Ascending aorta (tissue), 2 donors: ENCODE results near the gene BAIAP2L1. TPM values are rescaled to one million over a fixed set of nuclear protein-coding genes. Genes with fewer than 3 reads are reported as not detected.

ENCODE experiments used
- DNase-seq, 2 donors: peaks; one replicate each; pipeline ENCODE4 v3.0.0-alpha.2; 2019; ENCODE audit warnings: low spot score in 2 of 2
- H3K27ac ChIP-seq, 2 donors: fragments of 200-600 bp; sonication (generic); one replicate each; pipeline ENCODE4 v1.5.1; 2016 to 2017; ENCODE audit warnings: mild to moderate bottlenecking in 1 of 2
- H3K27me3 ChIP-seq: fragments of 200-600 bp; sonication (generic); one replicate; pipeline ENCODE4 v1.5.1; 2017
- H3K36me3 ChIP-seq, 2 donors: fragments of 200-600 bp; sonication (generic); one replicate each; pipeline ENCODE4 v1.5.1; 2016
- H3K4me1 ChIP-seq, 2 donors: fragments of 200-600 bp; sonication (generic); one replicate each; pipeline ENCODE4 v1.5.1; 2016 to 2017; ENCODE audit warnings: mild to moderate bottlenecking in 1 of 2
- H3K4me3 ChIP-seq, 2 donors: fragments of 200-600 bp; sonication (generic); one replicate each; pipeline ENCODE4 v1.5.1; 2016 to 2017; ENCODE audit warnings: mild to moderate bottlenecking in 1 of 2
- H3K9me3 ChIP-seq, 2 donors: fragments of 200-600 bp; sonication (generic); one replicate each; pipeline ENCODE4 v1.5.1; 2016
- intact Hi-C: fragments of 100-400 bp; cut with DNase I; formaldehyde crosslinking; loops from one replicate; pipeline ENCODE4 v1.15.1; 2023
- total RNA-seq: library from RNA; depleted of rRNA; stranded (reverse); fragments of >200 nt; gene quantifications from one replicate; pipeline ENCODE4 v1.1.0, GENCODE V29; 2016
- TF ChIP-seq, protein P1 (sequence below), 3 experiments: fragments of 200-600 bp in 2 of 3; fragments of 450-650 bp in 1 of 3; sonication (generic) in 2 of 3; IDR thresholded peaks; one replicate each; pipeline ENCODE4 v1.5.1; 2016 to 2019; ENCODE audit warnings: antibody characterized with exemption in 3 of 3, mild to moderate bottlenecking in 1 of 3, moderate library complexity in 1 of 3

The BAIAP2L1 gene
- total RNA-seq, 1 donor from 2014 or later, result 2.8 TPM

DNA sequence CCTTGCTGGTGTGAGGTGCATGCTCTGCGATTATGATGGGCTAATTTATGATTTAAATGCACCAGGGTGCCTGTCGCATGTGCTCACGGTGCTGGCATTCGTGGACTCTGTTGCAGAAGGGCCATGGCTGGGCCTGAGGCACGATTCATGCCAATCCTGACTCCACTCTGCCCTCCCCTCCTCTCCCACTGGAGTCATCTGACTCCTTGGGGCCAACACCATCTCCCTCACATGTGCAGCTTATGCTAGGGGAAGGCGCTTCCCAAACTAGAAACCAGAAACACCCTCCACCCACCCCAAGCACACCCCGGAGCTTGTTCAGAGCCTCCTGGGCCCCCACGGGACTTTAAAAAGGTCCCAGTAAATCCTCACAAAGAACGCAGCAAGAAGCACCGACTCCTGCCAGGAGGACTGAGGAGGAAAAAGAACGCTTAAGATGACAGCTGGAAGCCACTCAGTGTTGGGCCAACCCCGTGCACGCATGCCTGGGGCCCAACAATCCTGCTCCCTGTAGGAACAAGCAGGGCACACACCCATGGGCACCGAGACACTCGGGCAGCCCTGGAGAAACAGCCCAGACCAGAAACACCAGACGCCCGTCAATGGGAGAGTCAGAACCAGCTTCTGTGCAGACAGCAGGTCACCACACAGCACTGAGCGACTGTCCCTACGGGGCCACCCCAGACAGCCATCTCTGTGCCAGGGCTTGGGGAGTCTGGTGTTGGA lies 105.3 kb downstream of the BAIAP2L1 start:
- Histone ChIP-seq H3K27me3 (no peaks in the 10 kb centered on the region), H3K9me3 (peaks cover 0 to 10% of the 10 kb centered on the region in 2 donors), H3K36me3 (peaks cover 43 to 62% of the 10 kb centered on the region in 2 donors), H3K27ac (no peak overlapping the region), H3K4me1 (no peaks in the 10 kb centered on the region), H3K4me3 (no peak overlapping the region)
- no peak for DNase-seq
- intact Hi-C loops, result no loop called here
- TF ChIP-seq, protein P1, sequence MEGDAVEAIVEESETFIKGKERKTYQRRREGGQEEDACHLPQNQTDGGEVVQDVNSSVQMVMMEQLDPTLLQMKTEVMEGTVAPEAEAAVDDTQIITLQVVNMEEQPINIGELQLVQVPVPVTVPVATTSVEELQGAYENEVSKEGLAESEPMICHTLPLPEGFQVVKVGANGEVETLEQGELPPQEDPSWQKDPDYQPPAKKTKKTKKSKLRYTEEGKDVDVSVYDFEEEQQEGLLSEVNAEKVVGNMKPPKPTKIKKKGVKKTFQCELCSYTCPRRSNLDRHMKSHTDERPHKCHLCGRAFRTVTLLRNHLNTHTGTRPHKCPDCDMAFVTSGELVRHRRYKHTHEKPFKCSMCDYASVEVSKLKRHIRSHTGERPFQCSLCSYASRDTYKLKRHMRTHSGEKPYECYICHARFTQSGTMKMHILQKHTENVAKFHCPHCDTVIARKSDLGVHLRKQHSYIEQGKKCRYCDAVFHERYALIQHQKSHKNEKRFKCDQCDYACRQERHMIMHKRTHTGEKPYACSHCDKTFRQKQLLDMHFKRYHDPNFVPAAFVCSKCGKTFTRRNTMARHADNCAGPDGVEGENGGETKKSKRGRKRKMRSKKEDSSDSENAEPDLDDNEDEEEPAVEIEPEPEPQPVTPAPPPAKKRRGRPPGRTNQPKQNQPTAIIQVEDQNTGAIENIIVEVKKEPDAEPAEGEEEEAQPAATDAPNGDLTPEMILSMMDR (IDR thresholded peaks at IDR 0.05), result no peak

DNA sequence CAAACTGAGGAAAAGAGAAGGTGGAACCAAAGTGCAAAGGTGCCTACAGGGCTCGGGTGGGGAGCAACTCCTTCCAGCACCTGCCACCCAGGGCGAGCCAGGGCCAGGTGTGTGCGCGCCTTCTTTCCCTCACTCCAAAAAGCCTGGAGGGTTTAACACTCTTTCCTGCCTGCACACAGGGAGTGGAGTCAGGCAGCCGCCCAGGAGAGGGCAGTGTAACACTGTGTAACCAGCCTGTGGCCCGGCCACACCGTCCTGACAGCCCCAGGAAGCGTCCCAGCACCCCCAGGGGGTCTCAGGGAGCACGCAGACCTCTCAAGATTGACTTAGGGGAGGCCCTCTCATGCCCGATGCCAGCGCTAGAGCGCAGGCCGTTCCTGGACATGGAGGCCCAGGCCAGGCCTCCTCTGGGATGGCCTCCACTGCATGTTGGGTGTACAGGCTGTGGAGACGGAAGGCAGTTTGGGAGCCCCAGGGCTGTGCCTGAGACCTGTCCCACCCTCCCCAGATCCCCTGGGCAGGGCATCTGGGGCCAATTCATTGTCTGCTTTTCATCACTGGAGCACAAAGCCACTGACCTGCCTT lies 106.0 kb downstream of the BAIAP2L1 start:
- peaks cover 43 to 61% of the 10 kb centered on the region in 2 donors for H3K36me3 ChIP-seq
- no peak overlapping the region for H3K4me3 ChIP-seq
- no peak overlapping the region for H3K27ac ChIP-seq
- no peaks in the 10 kb centered on the region for H3K27me3 ChIP-seq
- DNase-seq, result no peak
- intact Hi-C loops, result no loop called here
- no peaks in the 10 kb centered on the region for H3K4me1 ChIP-seq
- TF ChIP-seq, protein P1 (IDR thresholded peaks at IDR 0.05), result peak in 1 of 3 experiments; percentile 31
- peaks cover 0 to 7% of the 10 kb centered on the region in 2 donors for H3K9me3 ChIP-seq

DNA sequence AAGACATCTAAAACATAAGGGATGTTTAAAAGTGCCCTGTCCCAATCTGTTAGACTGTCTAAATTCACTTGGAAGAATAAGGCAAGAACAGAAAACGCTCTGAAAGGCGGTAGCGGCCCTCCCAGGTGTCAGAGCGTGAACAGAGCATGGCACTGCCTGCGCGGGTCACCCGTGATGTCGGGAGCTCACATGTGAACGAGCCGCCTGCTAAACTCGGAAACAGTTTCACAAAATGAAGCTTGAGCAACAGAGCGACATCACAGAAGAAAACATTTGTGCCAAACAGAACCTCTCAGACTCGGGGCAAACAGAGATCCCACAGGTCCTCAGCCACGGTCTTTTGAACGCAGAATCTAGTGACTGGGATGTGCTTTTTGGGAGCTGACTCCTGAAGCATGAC lies 106.6 kb downstream of the BAIAP2L1 start:
- Histone ChIP-seq H3K4me3 (no peak overlapping the region), H3K9me3 (peaks cover 0 to 7% of the 10 kb centered on the region in 2 donors), H3K27ac (no peak overlapping the region), H3K27me3 (no peaks in the 10 kb centered on the region), H3K36me3 (peaks cover 45 to 66% of the 10 kb centered on the region in 2 donors), H3K4me1 (peaks cover 0 to 2% of the 10 kb centered on the region in 2 donors)
- TF ChIP-seq, protein P1 (IDR thresholded peaks at IDR 0.05), result no peak
- no peak for DNase-seq
- intact Hi-C loops, result no loop called here

DNA sequence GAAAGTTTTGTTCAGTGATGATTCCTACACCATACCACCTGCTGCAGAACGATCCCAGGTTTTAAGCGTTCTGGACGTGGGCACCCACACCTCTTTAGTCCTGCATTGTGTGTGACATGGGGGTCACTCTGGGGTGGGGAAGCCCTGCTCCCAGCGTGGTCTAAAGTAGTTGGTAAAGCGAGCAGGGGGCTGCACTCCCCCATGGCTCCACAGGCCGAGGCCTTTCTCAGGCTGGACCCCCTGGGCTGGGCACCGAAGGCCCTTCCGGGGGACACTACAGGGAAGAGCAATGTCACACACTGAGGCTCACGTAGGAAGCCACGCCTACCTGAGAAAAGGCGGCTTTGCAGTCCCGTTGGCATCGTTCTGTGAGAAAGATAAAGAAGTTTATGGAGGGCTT lies 107.1 kb downstream of the BAIAP2L1 start:
- Histone ChIP-seq H3K27me3 (no peaks in the 10 kb centered on the region), H3K27ac (no peak overlapping the region), H3K9me3 (peaks cover 0 to 7% of the 10 kb centered on the region in 2 donors), H3K4me3 (no peak overlapping the region), H3K36me3 (peaks cover 46 to 72% of the 10 kb centered on the region in 2 donors), H3K4me1 (peaks cover 0 to 4% of the 10 kb centered on the region in 2 donors)
- intact Hi-C loops, result no loop called here
- DNase-seq, result no peak
- TF ChIP-seq, protein P1 (IDR thresholded peaks at IDR 0.05), result no peak

DNA sequence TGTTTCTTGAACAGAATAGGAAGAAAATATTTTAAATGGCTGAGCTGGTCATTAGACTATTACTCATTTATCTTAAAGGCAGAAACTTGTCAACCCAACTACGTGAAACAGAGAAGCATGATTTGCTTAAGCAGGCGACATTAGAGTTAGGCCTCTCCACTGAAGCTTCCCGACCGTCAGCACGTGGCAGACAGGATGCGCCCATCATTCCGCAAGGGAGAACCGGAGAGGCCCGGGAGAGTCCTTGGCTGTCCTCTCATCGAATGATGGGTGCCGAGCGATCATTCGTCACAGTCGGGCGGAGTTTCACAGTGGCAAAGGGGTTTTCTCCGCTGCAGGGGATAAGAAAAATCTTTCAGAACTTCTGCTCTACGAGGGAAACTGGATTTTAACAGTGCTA lies 107.6 kb downstream of the BAIAP2L1 start:
- Histone ChIP-seq H3K9me3 (peaks cover 0 to 7% of the 10 kb centered on the region in 2 donors), H3K4me1 (peaks cover 1 to 4% of the 10 kb centered on the region in 2 donors), H3K27ac (no peak overlapping the region), H3K36me3 (peaks cover 46 to 76% of the 10 kb centered on the region in 2 donors), H3K4me3 (no peak overlapping the region), H3K27me3 (no peaks in the 10 kb centered on the region)
- no peak for DNase-seq
- TF ChIP-seq, protein P1 (IDR thresholded peaks at IDR 0.05), result no peak
- intact Hi-C loops, result no loop called here
